Heart right ventricle (tissue), 16 donors: Measurements from ENCODE around the gene CALML6. TPM values are rescaled to one million over a fixed set of nuclear protein-coding genes. Genes with fewer than 3 reads are reported as not detected.

Experiments used
- ATAC-seq, 8 donors: fragments of 200-7000 bp; cut with Tn5 transposase; one replicate each; pipeline ENCODE4 v1.9.1; 2020; ENCODE audit warnings: mild to moderate bottlenecking in 8 of 8, moderate library complexity in 8 of 8, moderate number of reproducible peaks in 1 of 8
- DNase-seq, 2 donors: peaks; one replicate each; pipeline ENCODE4 v3.0.0-alpha.2; 2020
- H3K27ac ChIP-seq, 10 donors: fragments of 200-600 bp; sonication (generic) in 2 of 10; one replicate each; pipeline versions ENCODE4 v1.5.0 to v1.8.0; 2020 to 2022; ENCODE audit warnings: mild to moderate bottlenecking in 3 of 10
- H3K27me3 ChIP-seq, 7 donors: fragments of 200-600 bp; one replicate each; pipeline ENCODE4 v1.8.0; 2021 to 2022; ENCODE audit warnings: mild to moderate bottlenecking in 2 of 7
- H3K36me3 ChIP-seq, 9 donors: fragments of 200-600 bp; sonication (generic) in 1 of 9; one replicate each; pipeline versions ENCODE4 v1.5.0 to v1.8.0; 2020 to 2022; ENCODE audit warnings: mild to moderate bottlenecking in 2 of 9
- H3K4me1 ChIP-seq, 9 donors: fragments of 200-600 bp; sonication (generic) in 1 of 9; one replicate each; pipeline versions ENCODE4 v1.5.0 to v1.8.0; 2020 to 2022; ENCODE audit warnings: mild to moderate bottlenecking in 4 of 9
- H3K4me3 ChIP-seq, 10 donors: fragments of 200-600 bp; sonication (generic) in 2 of 10; one replicate each; pipeline versions ENCODE4 v1.5.0 to v1.8.0; 2020 to 2022; ENCODE audit warnings: mild to moderate bottlenecking in 7 of 10, moderate library complexity in 2 of 10
- H3K9me3 ChIP-seq, 11 donors: fragments of 200-600 bp in 10 of 11; sonication (generic) in 2 of 11; one replicate each; pipeline versions ENCODE4 v1.5.0 to v1.8.0; 2013 to 2022; ENCODE audit warnings: mild to moderate bottlenecking in 2 of 11, control low read depth in 1 of 11, moderate library complexity in 1 of 11
- CTCF ChIP-seq, 9 donors: fragments of 200-600 bp; sonication (generic) in 2 of 9; IDR thresholded peaks; one replicate each; pipeline versions ENCODE4 v1.5.0 to v1.8.0; 2021 to 2022; ENCODE audit warnings: antibody characterized with exemption in 9 of 9, mild to moderate bottlenecking in 5 of 9, moderate library complexity in 1 of 9
- WGBS, 2 donors: extraction: QIAGEN DNeasy Blood & Tissue Kit; methylation state at CpG; one replicate each; pipeline ENCODE4 v1.1.7; 2013; ENCODE audit warnings: inconsistent platforms in 1 of 2; 5-methylcytosine and 5-hydroxymethylcytosine counted together
- intact Hi-C, 10 donors: fragments of 100-400 bp; cut with DNase I; formaldehyde crosslinking; loops; one replicate each; pipeline versions ENCODE4 v1.11.1 to v1.14.2; 2022
- polyA plus RNA-seq, 2 donors: library from polyadenylated mRNA; stranded (reverse); fragments of 200-250 nt; gene quantifications; one replicate each; pipeline ENCODE4 v1.2.3, GENCODE V29; 2013
- total RNA-seq, 10 donors: library from RNA; stranded (reverse); fragmentation: NEBNext Ultra II Directional in 3 of 10; extraction: Animal tissue kit (Norgen Biotek cat#: 25700) in 3 of 10; gene quantifications; one replicate each; pipeline versions ENCODE4 v1.2.1 to v1.2.4, GENCODE V29; 2021 to 2023
- donor health status: Arrhythmogenic right ventricular cardiomyopathy.
- donor health status: ischemic (EF 13 %, LVEDD 7.1; RV severe dilation, severe dysfunction).
- donor health status: healthy with polysubstance abuse.
- donor health status: DM: no; HTN: yes; CAD: no.
- donor health status: DM: no; HTN: no; CAD: no.
- donor health status: ischemic (EF 25% LVEDD 6.9; RV normal size, moderate dysfunction).
- donor health status: ischemic (EF 25% LVEDD 5.7; RV mildly dilated, moderate dysfunction).
- donor health status: healthy.
- donor health status: DM: yes; HTN: yes; CAD: no.
- donor health status: Ischemic cardiomyopathy.
- donor health status: ischemic (EF 35%, LVEDD 5.7; RV mildly dilated, moderate dysfunction).
- donor health status: nonischemic (EF 11% LVEDD 7.7; RV severe dilation, severe dysfunction).
- donor health status: DM: yes; HTN: yes; CAD: no.
- donor health status: PGD.
- donor health status: ischemic (EF 29% LVEDD 5.4; RV normal size, mild dysfunction).
- donor health status: nonischemic (EF 23%, LVEDD 6.1; RV moderate dilation, normal function).

The CALML6 gene
- total and polyA plus RNA-seq, 12 donors, result 0.09 to 0.88 (median 0.20) TPM; not detected in 8

- no peak for ATAC-seq
- intact Hi-C loops, result loop anchor here in 3 of 10 donors (10.0 kb wide), 3 partner anchors 55 to 115 kb away; no protein-coding TSS in a partner anchor
These were observed 15.1 kb upstream of the CALML6 start for GRCh38 chr1:1899967-1900327.

GRCh38 chr1:1900883-1901640, 14.0 kb upstream of the CALML6 start:
- H3K4me1 ChIP-seq, result peaks cover 0 to 6% (median 3%) of the 10 kb centered on the region in 9 donors
- no peak for DNase-seq
- H3K36me3 ChIP-seq, result no peaks in the 10 kb centered on the region
- no peaks in the 10 kb centered on the region for H3K27me3 ChIP-seq
- no peak for ATAC-seq
- H3K27ac ChIP-seq, result no peak overlapping the region
- intact Hi-C loops, result loop anchor here in 1 of 10 donors (10.0 kb wide), 1 partner anchor 116 kb away; no protein-coding TSS in a partner anchor
- no peak for TF ChIP-seq CTCF (IDR thresholded peaks at IDR 0.05)
- WGBS, 2 donors, result 84 to 91% methylated on average over 14 of the region's 14 CpGs
- H3K4me3 ChIP-seq, result no peak overlapping the region
- peaks cover 0 to 3% (median 0%) of the 10 kb centered on the region in 11 donors for H3K9me3 ChIP-seq

More at GRCh38 chr1:1899967-1900327, 15.1 kb upstream of the CALML6 start:
- no peaks in the 10 kb centered on the region for H3K27me3 ChIP-seq
- WGBS, 2 donors, result 92 to 94% methylated on average over 9 of the region's 9 CpGs
- no peaks in the 10 kb centered on the region for H3K36me3 ChIP-seq
- TF ChIP-seq CTCF (IDR thresholded peaks at IDR 0.05), result no peak
- peaks cover 4 to 8% (median 6%) of the 10 kb centered on the region in 9 donors for H3K4me1 ChIP-seq
- H3K4me3 ChIP-seq, result no peak overlapping the region
- peaks cover 0 to 3% (median 0%) of the 10 kb centered on the region in 11 donors for H3K9me3 ChIP-seq
- H3K27ac ChIP-seq, result no peak overlapping the region
- no peak for DNase-seq

GRCh38 chr1:1901641-1902294, 13.3 kb upstream of the CALML6 start:
- ATAC-seq, result no peak
- no peak for DNase-seq
- TF ChIP-seq CTCF (IDR thresholded peaks at IDR 0.05), result no peak
- H3K27ac ChIP-seq, result no peak overlapping the region
- intact Hi-C loops, result loop anchor here in 1 of 10 donors (10.0 kb wide), 1 partner anchor 117 kb away; no protein-coding TSS in a partner anchor
- H3K4me3 ChIP-seq, result no peak overlapping the region
- peaks cover 0 to 13% (median 5%) of the 10 kb centered on the region in 9 donors for H3K4me1 ChIP-seq
- H3K36me3 ChIP-seq, result no peaks in the 10 kb centered on the region
- 73 to 84% methylated on average over 11 to 13 of the region's 13 CpGs for WGBS, 2 donors
- no peaks in the 10 kb centered on the region for H3K27me3 ChIP-seq
- peaks cover 0 to 3% (median 0%) of the 10 kb centered on the region in 11 donors for H3K9me3 ChIP-seq

GRCh38 chr1:1903224-1903623, 11.8 kb upstream of the CALML6 start:
- intact Hi-C loops, result loop anchor here in 1 of 10 donors (10.0 kb wide), 1 partner anchor 118 kb away; no protein-coding TSS in a partner anchor
- Histone ChIP-seq H3K27ac (no peak overlapping the region), H3K9me3 (peaks cover 0 to 3% (median 0%) of the 10 kb centered on the region in 11 donors), H3K4me1 (peaks cover 1 to 25% (median 16%) of the 10 kb centered on the region in 9 donors), H3K27me3 (no peaks in the 10 kb centered on the region), H3K4me3 (no peak overlapping the region), H3K36me3 (no peaks in the 10 kb centered on the region)
- no peak for DNase-seq
- ATAC-seq, result no peak
- WGBS, 2 donors, result 92 to 98% methylated on average over 12 of the region's 12 CpGs
- no peak for TF ChIP-seq CTCF (IDR thresholded peaks at IDR 0.05)
